Activated CD8-positive, alpha-beta T cell treated with anti-CD3 and anti-CD28 coated beads for 36 hours (primary cell): Measurements from ENCODE around the gene HCK. TPM values are rescaled to one million over a fixed set of nuclear protein-coding genes. Genes with fewer than 3 reads are reported as not detected.

Experiments used
- ATAC-seq: fragments of 200-7000 bp; cut with Tn5 transposase; one replicate; pipeline ENCODE4 v1.10.0; 2021; ENCODE audit warnings: mild to moderate bottlenecking, moderate library complexity
- CTCF ChIA-PET: fragments of 350-600 bp; sonication (Branson Sonifier 250); formaldehyde crosslinking; loops from one replicate; lab custom pipeline; 2021; ENCODE audit warnings: antibody characterized with exemption; lab: Charles Lee
- POLR2A ChIA-PET: fragments of 350-600 bp; sonication (Branson Sonifier 250); formaldehyde crosslinking; loops from one replicate; lab custom pipeline; 2021; ENCODE audit warnings: antibody characterized with exemption; lab: Charles Lee
- DNase-seq: peaks from one replicate; pipeline ENCODE4 v3.0.0-alpha.2; 2020
- H3K27ac Mint-ChIP-seq: one replicate; pipeline ENCODE4 v1.8.0; 2021; ENCODE audit warnings: mild to moderate bottlenecking, mixed read lengths
- H3K27me3 Mint-ChIP-seq: one replicate; pipeline ENCODE4 v1.8.0; 2021; ENCODE audit warnings: mixed read lengths
- H3K36me3 Mint-ChIP-seq: one replicate; pipeline ENCODE4 v1.8.0; 2021; ENCODE audit warnings: low read depth, mixed read lengths
- H3K4me1 Mint-ChIP-seq: one replicate; pipeline ENCODE4 v1.8.0; 2021; ENCODE audit warnings: low read depth, mixed read lengths
- H3K4me3 Mint-ChIP-seq: one replicate; pipeline ENCODE4 v1.8.0; 2021; ENCODE audit warnings: mild to moderate bottlenecking, moderate library complexity, mixed read lengths
- H3K9me3 Mint-ChIP-seq: one replicate; pipeline ENCODE4 v1.8.0; 2021; ENCODE audit warnings: mixed read lengths
- intact Hi-C: fragments of 100-400 bp; cut with micrococcal nuclease; formaldehyde crosslinking; loops from one replicate; pipeline ENCODE4 v1.10.0; 2022
- total RNA-seq, 2 experiments: library from RNA; stranded (reverse); gene quantifications; one replicate each; pipeline ENCODE4 v1.2.3, GENCODE V29; 2021
- TF ChIP-seq, protein P1 (sequence below): fragments of 200-600 bp; IDR thresholded peaks from one replicate; pipeline ENCODE4 v1.8.0; 2022; ENCODE audit warnings: antibody characterized with exemption, mild to moderate bottlenecking

The HCK gene
- total RNA-seq, 2 experiments from 2014 or later = not detected

DNA sequence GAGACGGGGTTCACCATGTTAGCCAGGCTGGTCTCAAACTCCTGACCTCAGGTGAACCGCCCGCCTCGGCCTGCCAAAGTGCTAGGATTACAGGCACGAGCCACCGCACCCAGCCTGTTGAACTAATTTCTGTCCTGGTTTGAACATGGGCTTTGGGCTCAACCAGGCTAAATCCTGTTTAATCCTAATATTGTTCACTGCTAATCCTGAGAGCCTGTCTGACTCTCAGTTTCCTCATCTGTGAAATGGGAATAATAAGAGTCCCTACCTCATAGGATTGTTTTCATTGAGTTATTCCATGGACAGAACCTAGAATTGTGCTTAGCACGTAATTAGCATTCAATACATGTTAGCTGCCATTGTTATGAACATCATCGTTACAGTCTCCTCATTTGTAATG, 74.9 kb downstream of the HCK start:
- H3K4me3 Mint-ChIP-seq = no peak overlapping the region
- no peaks in the 10 kb centered on the region for H3K27me3 Mint-ChIP-seq
- CTCF ChIA-PET = no interaction called here
- ATAC-seq = no peak
- no peak for DNase-seq
- no peaks in the 10 kb centered on the region for H3K9me3 Mint-ChIP-seq
- TF ChIP-seq, protein P1, sequence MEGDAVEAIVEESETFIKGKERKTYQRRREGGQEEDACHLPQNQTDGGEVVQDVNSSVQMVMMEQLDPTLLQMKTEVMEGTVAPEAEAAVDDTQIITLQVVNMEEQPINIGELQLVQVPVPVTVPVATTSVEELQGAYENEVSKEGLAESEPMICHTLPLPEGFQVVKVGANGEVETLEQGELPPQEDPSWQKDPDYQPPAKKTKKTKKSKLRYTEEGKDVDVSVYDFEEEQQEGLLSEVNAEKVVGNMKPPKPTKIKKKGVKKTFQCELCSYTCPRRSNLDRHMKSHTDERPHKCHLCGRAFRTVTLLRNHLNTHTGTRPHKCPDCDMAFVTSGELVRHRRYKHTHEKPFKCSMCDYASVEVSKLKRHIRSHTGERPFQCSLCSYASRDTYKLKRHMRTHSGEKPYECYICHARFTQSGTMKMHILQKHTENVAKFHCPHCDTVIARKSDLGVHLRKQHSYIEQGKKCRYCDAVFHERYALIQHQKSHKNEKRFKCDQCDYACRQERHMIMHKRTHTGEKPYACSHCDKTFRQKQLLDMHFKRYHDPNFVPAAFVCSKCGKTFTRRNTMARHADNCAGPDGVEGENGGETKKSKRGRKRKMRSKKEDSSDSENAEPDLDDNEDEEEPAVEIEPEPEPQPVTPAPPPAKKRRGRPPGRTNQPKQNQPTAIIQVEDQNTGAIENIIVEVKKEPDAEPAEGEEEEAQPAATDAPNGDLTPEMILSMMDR = no peak
- peaks cover 14% of the 10 kb centered on the region for H3K4me1 Mint-ChIP-seq
- no peak overlapping the region for H3K27ac Mint-ChIP-seq
- POLR2A ChIA-PET = no interaction called here
- peaks cover 14% of the 10 kb centered on the region for H3K36me3 Mint-ChIP-seq
- intact Hi-C loops = no loop called here

DNA sequence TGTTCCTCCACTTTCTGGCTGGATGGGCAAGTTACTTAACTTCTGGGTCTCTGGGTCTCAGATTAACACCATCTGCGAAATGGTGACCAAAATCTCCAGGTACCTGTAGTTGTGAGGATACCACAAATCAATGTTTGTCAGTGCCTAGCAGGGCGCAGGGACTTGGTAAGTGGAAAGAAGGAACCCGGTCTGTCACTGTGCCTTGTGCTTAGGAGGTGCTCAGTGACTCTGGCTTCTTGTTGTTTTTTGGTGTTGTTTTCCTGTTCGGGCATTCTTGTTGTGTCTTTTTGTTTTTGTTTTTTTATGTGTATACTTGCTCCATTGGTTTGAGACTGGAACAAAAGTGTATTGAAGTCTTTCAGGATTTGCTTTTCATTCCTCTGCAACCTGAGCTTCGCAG, 75.3 kb downstream of the HCK start:
- no peaks in the 10 kb centered on the region for H3K27me3 Mint-ChIP-seq
- ATAC-seq (no peak), DNase-seq (no peak)
- no peak overlapping the region for H3K27ac Mint-ChIP-seq
- H3K9me3 Mint-ChIP-seq = no peaks in the 10 kb centered on the region
- intact Hi-C loops = no loop called here
- CTCF ChIA-PET = no interaction called here
- POLR2A ChIA-PET = no interaction called here
- H3K4me1 Mint-ChIP-seq = peaks cover 18% of the 10 kb centered on the region
- TF ChIP-seq, protein P1 = no peak
- H3K36me3 Mint-ChIP-seq = peaks cover 14% of the 10 kb centered on the region
- no peak overlapping the region for H3K4me3 Mint-ChIP-seq

- ChIA-PET POLR2A (interaction anchor here (1.3 kb wide), 1 partner anchor 9 kb away, joined by 5 read pairs; no protein-coding TSS in a partner anchor), CTCF (no interaction called here)
- no peak overlapping the region for H3K4me3 Mint-ChIP-seq
- DNase-seq (no peak), ATAC-seq (no peak)
- H3K9me3 Mint-ChIP-seq = no peaks in the 10 kb centered on the region
- H3K4me1 Mint-ChIP-seq = peaks cover 21% of the 10 kb centered on the region
- no peaks in the 10 kb centered on the region for H3K27me3 Mint-ChIP-seq
- peaks cover 12% of the 10 kb centered on the region for H3K36me3 Mint-ChIP-seq
- TF ChIP-seq, protein P1 = no peak
- intact Hi-C loops = no loop called here
- H3K27ac Mint-ChIP-seq = no peak overlapping the region
These were observed 76.1 kb downstream of the HCK start for GRCh38 chr20:32128167-32128566.

DNA sequence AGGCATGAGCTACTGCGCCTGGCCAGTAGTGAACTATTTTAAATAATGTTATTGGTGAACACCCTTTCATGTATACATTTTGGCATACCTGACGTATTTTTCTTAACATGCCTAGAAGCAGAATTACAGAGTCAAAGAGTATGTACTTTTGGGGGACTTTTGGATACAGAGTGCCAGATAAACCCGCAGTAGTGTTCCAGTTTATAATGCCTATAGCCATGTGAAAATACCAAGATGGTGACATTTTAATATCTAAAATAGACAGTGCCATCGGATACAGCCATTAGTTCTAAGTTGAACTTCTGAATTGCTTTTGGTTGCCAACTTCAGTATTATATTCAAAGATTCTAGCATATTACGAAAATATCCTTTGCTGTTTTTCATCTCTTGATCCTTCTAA, 77.8 kb downstream of the HCK start:
- intact Hi-C loops = no loop called here

GRCh38 chr20:32130352-32130751, 78.3 kb downstream of the HCK start:
- Mint-ChIP-seq H3K4me3 (no peak overlapping the region), H3K9me3 (no peaks in the 10 kb centered on the region), H3K4me1 (peaks cover 19% of the 10 kb centered on the region), H3K36me3 (peaks cover 5% of the 10 kb centered on the region), H3K27ac (no peak overlapping the region), H3K27me3 (no peaks in the 10 kb centered on the region)
- DNase-seq (no peak), ATAC-seq (no peak)
- ChIA-PET CTCF (no interaction called here), POLR2A (no interaction called here)
- intact Hi-C loops = no loop called here
- TF ChIP-seq, protein P1 = no peak

More for the DNA sequence above, 77.8 kb downstream of the HCK start:
- H3K27me3 Mint-ChIP-seq = no peaks in the 10 kb centered on the region
- DNase-seq = no peak
- no peak overlapping the region for H3K4me3 Mint-ChIP-seq
- H3K36me3 Mint-ChIP-seq = peaks cover 8% of the 10 kb centered on the region
- peaks cover 22% of the 10 kb centered on the region for H3K4me1 Mint-ChIP-seq
- no peaks in the 10 kb centered on the region for H3K9me3 Mint-ChIP-seq
- TF ChIP-seq, protein P1 = no peak
- ChIA-PET CTCF (interaction anchor here (0.9 kb wide), 1 partner anchor 21 kb away, joined by 3 read pairs; no protein-coding TSS in a partner anchor), POLR2A (no interaction called here)
- H3K27ac Mint-ChIP-seq = no peak overlapping the region
- ATAC-seq = no peak
